Stimulated activated CD4-positive, alpha-beta T cell treated with anti-CD3 and anti-CD28 coated beads, Interleukin-2, amount 100 ng/mL, for 24 hours (primary cell): ENCODE measurements around the gene TMTC1.

Experiments used
- DNase-seq, 2 donors: peaks; one replicate each; pipeline ENCODE4 v3.0.0-alpha.2; 2020

The TMTC1 gene

DNA sequence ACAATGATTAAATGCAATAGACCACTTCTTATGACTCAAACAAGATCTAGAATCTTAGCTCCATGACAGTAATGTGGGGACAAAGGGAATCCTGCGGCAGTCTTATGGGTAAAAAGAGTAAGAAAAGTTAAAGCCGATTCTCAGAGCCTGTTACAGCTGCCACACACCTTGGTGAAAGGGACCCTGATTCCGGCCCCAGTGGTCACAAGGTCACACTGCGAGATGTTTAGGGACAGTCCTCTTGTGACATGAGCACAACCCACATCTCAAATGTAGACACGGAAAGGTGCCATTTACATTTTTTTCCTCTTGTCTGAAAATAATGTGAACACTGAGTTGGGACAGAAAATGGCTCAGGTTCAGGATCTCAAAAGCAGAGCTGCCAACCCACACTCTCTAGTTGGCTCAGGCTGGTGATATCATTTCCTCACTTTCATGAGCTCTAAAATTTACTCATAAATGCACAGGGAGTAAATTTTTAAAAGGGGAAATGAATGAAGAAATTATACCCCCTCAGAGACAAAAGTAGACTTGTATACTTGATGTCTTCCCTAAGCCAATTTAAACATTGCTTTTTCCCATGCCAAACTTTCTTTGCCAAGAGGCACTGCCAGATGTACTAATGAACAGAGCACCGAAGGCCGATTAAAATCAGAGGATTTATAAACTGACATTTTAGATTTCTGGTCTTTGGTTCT, 173.1 kb downstream of the TMTC1 start:
- DNase-seq, result no peak

GRCh38 chr12:29609431-29610215, 174.1 kb downstream of the TMTC1 start:
- no peak for DNase-seq

- DNase-seq, result no peak
Measured at GRCh38 chr12:29608581-29608980, 175.2 kb downstream of the TMTC1 start.

GRCh38 chr12:29599381-29599780, 184.4 kb downstream of the TMTC1 start:
- no peak for DNase-seq

DNA sequence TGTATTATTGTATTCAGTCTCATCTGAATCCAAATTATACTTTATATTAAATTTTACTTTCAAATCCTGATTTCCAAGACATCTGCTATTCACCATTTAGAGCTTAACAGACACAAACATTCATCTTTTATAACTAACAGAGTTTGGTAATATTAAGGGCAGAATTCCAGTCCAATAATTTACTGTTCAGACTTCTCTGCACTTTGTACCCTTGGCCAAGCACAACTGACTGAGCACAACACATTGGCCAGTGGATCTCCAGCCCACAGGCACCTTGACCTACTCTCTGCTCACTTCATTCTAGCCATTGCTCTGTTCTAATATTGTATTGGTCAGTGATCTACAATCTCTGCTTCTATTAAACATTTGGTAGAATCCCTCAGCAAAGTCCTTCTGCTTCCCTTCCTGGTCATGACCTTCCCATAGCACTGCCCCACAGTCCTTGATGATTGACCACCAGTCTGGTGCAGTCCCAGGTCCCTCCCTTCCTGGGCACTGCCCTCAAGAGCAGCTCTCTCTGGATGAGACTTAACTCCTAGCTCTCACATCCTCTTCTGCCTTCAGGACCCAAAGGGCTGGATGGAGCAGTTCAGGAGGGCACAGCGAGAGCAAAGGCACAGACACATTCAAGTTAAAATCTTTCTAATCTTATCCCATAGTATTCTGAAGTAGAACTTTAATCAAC, 188.5 kb downstream of the TMTC1 start:
- no peak for DNase-seq

DNA sequence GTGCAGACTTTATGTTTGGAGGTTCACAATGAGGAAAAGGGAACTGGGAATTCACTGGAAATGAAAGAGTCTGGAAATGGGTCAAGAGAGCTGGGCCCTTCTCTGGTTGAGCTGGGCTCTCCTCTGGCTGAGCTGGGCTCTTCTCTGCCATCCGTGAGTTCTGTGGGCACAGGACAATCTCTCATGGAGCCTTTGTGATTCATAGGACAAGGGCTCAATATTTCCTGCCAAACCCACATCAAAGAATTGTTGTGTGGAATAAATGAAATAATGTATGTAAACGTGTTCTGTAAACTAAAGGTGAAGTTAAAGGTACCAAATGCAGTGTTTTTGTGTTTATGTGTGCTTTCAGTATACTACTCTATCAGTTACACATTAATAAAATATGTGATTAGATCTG, 190.7 kb downstream of the TMTC1 start:
- no peak for DNase-seq

GRCh38 chr12:29591140-29592020, 192.4 kb downstream of the TMTC1 start:
- DNase-seq, result no peak

- no peak for DNase-seq
Measured at GRCh38 chr12:29589851-29590250, 193.9 kb downstream of the TMTC1 start.

DNA sequence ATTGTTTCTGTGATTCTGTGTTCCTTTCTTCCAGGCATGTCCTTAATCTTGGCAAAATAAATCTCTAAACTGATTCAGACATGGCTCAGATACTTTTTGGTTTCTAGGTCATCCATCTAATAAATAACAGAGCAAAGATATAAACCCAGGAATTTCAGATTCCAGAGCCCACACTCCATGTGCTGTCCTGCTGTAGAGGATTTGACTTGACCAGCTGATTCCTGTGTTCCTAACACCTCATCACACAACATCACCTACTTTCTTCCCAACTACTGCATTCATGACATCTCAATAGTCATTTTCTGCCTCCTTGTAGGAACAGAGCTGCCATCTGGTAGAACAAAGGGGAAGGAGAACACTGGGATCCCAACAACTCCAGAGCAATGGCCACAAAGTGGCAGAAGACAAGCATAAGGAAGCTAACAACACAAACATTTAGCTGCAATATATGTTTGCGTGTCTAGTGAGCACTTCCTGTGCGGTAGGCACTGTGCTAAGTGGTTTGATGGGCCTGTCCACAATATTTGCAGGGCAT, 194.4 kb downstream of the TMTC1 start:
- DNase-seq, result no peak

- no peak for DNase-seq
Measured at GRCh38 chr12:29582677-29583272, 201.0 kb downstream of the TMTC1 start.

- no peak for DNase-seq
Measured at GRCh38 chr12:29582146-29582545, 201.6 kb downstream of the TMTC1 start.

DNA sequence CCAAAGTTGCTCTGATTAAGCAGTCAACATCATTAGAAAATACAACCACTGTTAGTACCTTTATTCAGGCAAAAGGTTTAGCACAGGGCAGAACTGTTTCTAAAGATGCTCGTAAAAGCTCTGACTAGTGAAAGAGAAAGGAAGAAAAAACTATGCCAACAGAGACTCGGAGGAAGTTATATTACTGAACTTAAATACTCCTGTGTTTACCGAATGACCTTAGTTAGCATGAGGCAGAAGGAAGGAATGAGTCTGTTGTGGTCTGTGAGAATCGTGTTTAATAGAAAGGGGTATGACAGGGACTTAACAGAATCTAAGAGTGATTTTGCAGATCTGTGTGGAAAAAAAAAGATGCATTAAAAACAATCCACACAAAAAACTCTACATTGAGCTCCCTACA, 202.1 kb downstream of the TMTC1 start:
- DNase-seq, result no peak

- no peak for DNase-seq
Measured at GRCh38 chr12:29580971-29581370, 202.8 kb downstream of the TMTC1 start.

GRCh38 chr12:29578731-29579130, 205.0 kb downstream of the TMTC1 start:
- no peak for DNase-seq

DNA sequence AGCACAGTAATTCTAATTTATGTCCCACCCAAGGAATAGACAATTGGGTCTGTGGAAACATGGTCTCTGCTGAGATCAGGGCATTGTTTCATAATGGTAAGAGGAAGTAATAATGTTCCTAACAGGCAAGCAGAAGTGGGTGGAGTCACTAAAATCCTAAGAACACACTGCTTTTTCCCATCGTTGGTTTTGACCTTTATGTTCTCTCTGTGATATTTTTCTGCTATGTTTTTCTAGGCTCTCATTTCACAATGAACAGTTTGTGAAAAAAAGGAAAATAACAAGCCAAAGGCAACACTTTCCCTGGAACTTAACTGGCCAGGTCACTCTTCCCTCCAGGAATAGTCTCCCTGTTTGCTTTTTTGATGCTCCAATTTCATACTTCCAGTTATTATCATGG, 205.7 kb downstream of the TMTC1 start:
- DNase-seq, result no peak

- DNase-seq, result no peak
Measured at GRCh38 chr12:29574500-29574899, 209.2 kb downstream of the TMTC1 start.

DNA sequence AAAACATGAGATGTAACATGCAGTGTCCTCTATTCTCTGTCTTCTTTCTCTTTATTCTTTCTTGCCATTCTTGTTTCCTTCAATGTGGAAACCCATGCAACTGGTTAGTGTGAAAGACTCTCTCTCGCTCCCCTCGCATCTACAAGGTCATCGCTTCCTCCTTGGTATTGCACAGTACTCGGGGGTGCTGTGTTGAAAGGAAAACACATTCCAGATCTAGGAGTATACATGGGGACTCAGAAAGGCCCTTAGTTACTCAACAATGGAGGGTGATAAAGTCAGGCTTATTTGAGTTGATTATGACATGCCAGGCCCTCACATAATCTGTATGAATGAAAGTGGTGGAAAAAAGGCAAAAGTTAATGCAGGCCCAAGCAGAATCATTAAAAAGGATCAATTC, 210.8 kb downstream of the TMTC1 start:
- DNase-seq, result no peak

- DNase-seq, result no peak
Measured at GRCh38 chr12:29572464-29572863, 211.3 kb downstream of the TMTC1 start.

DNA sequence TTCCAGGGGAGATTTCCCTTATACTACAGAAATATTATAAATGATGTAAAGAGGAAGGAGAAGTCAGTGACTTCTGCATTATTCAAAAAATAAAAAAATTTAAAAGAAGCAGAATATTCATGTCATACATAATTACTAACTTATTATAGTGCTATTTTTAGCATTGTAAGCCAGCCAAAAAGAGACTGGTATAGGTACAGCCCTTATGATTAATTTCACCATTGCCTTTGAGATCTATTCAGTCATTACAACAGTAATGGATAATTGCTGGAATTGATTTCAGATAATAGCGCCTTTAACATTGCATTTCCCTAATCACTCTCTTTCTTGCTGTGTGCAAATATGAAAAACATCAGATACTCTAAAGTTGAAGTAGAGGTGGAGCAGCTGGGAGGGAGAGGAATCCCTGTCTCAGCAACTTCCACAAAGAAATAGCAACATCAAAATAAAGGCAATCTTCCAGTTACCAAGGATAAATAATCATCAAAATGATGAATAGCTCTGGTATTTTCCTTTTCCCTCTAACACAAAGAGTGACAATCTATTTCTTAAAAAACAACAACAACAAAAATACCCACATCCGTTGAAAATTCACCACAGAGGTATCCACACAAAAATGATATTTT, 214.5 kb downstream of the TMTC1 start:
- DNase-seq, result no peak

GRCh38 chr12:29566441-29566840, 217.3 kb downstream of the TMTC1 start:
- no peak for DNase-seq

GRCh38 chr12:29565727-29566126, 218.0 kb downstream of the TMTC1 start:
- DNase-seq, result no peak

GRCh38 chr12:29564925-29565324, 218.8 kb downstream of the TMTC1 start:
- DNase-seq, result no peak
